ENCODE data around the gene LILRB3.
"Not testable (repeated sequence)": the region's sequence is repeated elsewhere in the genome, so short reads cannot be mapped to it uniquely, and the experiment has no call there.

The LILRB3 gene

DNA sequence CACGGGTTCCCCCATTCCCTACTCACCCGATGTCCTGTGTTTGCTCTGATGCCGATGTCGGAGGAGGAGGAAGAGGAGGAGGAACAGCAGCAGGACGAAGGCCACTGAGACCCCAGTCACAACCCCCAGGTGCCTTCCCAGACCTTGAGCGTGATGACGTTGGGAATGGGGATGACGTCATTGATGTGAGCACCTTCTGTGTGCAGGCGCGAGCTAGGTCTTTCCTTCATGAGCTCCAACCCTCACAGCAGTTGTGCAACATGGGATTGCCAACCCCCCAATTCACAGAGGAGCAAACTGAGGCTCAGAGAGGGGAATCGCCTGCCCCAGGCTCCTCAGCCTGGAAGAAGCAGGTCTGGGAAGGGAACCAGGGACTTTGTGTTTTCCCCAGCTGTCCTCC, 30.0 kb upstream of the LILRB3 start:
- no peak overlapping the region for H3K4me3 ChIP-seq (ENCODE audit: low read length)
- TF ChIP-seq ZNF274 (IDR thresholded peaks at IDR 0.05; ENCODE audit: low read depth, low read length) = no peak

DNA sequence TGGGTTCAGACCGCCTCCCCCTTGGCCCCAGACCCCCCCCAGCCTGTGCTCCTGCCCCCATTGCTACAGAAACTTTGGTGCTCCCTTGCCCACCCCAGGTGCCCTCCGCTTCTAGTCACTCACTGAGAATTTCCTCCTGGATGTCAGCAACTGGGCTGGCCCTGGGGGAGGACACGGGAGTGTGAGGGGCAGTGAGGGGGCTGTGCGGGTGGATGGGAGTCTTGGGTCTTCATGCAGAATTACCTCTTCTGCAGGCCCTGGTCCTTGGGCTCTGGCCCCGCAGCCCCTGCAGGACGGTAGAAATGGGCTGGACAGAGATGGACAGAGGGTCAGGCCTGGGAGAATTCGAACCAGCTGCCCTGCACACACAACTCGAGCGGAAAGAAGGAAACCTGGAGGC, 29.4 kb upstream of the LILRB3 start:
- H3K4me3 ChIP-seq (ENCODE audit: low read length) = no peak overlapping the region
- TF ChIP-seq ZNF274 (IDR thresholded peaks at IDR 0.05; ENCODE audit: low read depth, low read length) = no peak

- H3K4me3 ChIP-seq (ENCODE audit: low read length) = no peak overlapping the region
- no peak for TF ChIP-seq ZNF274 (IDR thresholded peaks at IDR 0.05; ENCODE audit: low read depth, low read length)
Observed at GRCh38 chr19:54248016-54248601, 25.3 kb upstream of the LILRB3 start.

DNA sequence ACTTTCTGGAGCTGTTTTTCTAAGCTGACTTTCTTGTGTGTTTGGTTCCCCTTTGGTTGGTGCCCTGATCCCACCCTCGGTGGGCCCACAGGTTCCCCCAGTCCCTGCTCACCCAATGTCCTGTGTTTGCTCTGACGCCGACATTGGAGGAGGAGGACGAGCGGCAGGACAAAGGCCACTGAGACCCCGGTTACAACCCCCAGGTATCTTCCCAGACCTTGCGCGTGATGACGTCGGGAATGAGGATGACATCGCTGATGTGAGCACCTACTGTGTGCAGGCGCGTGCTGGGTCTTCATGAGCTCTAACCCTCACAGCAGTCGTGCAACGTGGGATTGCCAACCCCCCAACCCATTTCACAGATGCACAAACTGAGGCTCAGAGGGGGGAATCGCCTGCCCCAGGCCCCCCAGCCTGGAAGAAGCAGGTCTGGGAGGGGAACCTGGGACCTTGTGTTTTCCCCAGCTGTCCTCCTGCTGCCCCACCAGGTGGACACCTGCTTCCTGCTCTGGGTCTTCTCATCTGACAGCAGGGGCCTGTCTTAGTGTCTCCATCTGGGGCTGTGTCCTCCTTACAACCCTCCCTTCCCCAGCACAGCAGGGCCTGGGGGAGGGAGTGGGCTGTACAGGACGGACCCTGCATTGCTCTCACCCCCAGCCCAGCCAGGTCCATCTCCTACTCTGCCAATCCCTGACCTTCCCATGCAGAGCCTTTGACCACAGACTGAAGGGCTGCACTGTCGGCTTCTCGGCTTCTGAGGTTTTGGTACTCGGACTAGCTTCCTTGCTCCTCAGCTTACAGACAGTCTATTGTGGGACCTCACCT, 24.5 kb upstream of the LILRB3 start:
- no peak for TF ChIP-seq ZNF274 (IDR thresholded peaks at IDR 0.05; ENCODE audit: low read depth, low read length)
- no peak overlapping the region for H3K4me3 ChIP-seq (ENCODE audit: low read length)

DNA sequence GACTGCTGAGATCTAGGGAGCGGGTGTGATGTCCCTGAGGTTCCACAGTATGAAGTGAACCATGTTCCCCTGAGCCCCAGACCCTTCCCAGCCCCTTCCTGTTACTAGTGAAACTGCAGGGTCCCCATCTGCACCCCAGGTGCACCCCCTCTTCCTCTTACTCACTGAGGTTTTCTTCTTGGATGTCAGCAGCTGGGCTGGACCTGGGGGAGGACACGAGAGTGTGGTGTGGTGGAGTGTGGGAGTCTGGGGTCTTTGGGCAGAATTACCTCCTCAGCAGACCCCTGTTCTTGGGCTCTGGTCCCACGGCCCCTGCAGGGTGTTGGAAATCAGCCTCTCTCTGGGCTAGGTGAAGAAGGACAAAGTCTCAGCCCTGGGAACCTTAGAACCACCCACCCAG, 23.1 kb upstream of the LILRB3 start:
- TF ChIP-seq ZNF274 (IDR thresholded peaks at IDR 0.05; ENCODE audit: low read depth, low read length) = no peak
- no peak overlapping the region for H3K4me3 ChIP-seq (ENCODE audit: low read length)

DNA sequence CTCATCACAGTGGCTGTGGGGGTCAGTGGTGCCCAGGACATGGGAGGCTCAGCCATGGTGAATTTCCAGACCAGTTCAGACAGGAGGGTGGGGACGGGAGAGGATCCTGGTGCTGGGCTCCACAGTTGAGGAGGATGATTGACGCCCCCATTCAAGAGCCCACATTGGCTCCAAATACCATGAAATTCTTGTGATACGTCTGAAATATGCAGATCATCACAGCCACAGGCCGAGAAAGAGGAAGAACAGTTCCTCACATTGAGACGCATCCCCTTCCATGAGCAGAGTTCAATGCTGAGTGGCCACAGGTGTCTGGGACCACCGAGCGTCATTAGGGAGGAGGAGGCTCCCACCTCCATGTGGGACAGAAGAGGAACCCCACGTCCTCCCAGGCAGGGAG, 21.0 kb upstream of the LILRB3 start:
- not testable (repeated sequence) for H3K4me3 ChIP-seq (ENCODE audit: low read length)

DNA sequence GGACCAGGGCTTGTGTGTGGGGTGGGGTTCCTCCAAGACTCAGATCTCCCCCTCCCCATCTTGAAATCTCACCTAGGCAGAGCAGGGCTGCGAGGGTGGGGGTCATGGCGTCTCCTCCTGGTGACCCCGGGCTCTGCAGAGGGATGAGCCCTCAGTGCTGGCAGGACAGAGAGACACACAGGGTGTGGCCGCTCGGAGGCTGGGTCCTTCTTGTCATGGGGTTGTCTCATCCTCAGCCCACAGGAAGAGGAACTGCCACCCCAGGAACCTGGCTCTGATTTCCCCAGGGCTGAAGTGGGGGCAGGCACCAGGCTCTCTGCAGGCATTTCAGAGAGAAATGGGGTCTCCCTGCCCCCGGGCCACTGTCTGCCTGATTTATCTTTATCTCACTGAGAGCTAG, 19.8 kb upstream of the LILRB3 start, which contains the start of gene LILRA6:
Gene LILRA6 (minus strand): TSS at position 145 of the 400 bp plus-strand sequence.
- H3K4me3 ChIP-seq (ENCODE audit: low read length) = not testable (repeated sequence)

DNA sequence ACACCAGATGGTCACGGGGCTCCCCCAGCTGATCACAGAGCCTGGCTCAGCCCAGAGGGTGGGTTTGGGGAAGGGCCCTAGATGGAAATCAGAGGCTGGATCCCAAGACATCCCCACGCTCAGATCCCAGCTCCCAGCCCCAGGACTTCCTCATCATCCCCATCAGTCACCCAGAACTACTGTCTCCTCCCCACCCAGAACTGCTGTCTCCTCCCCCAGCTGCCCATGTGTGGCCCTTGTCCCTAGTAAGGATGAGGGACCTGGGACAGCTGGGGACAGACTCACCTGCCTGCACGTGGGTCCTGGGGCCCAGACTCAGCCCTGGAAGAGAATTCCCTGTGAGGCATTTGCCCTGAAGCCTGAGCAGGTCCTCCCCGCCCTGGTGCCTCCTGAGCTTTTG, 19.4 kb upstream of the LILRB3 start:
- not testable (repeated sequence) for H3K4me3 ChIP-seq (ENCODE audit: low read length)

GRCh38 chr19:54240372-54241336, 17.8 kb upstream of the LILRB3 start:
- not testable (repeated sequence) for H3K4me3 ChIP-seq (ENCODE audit: low read length)

DNA sequence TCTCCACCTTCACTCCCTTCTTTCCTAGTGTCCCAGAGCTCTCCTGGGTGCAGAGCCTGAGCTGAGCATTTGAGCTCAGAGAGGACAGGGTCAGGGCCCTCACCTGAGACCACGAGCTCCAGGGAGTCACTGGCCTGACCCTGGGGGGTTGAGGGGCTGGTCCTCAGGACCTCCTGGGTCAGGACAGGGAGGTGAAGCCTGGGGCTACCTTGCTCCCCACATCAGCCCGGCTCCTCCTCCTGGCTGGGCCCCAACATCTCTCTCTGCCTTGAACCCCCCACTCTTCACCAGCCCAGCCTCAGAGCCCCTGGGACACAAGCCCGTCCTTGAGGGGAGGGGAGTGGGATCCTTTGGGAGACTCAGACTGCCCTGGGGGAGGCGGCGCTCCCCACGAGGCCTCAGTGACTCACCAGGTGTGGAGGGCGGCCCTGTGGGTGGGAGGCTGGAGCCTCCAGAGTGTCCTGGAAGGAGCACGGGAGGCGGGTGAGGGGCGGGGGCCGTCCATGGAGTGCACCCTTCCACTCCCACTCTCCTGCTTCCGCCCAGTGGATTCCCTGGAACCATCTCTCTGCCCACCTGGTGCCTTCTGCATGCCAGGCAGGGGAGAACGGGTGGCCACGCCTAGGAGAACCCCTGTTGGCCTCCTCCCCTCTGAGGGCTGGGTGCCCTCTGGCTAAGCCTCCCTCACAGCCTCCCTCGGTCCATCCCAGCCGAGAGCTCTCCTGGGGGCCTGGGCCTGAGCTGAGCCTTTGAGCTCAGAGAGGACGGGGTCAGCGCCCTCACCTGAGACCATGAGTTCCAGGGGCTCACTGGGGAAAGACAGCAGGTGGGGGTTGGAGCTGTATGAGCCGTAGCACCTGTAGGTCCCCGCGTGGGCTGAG, 16.9 kb upstream of the LILRB3 start:
- not testable (repeated sequence) for H3K4me3 ChIP-seq (ENCODE audit: low read length)

GRCh38 chr19:54233941-54234340, 11.1 kb upstream of the LILRB3 start:
- no peak overlapping the region for H3K4me3 ChIP-seq (ENCODE audit: low read length)
- TF ChIP-seq ZNF274 (IDR thresholded peaks at IDR 0.05; ENCODE audit: low read depth, low read length) = no peak

GRCh38 chr19:54231077-54231931, 8.5 kb upstream of the LILRB3 start:
- no peak for TF ChIP-seq ZNF274 (IDR thresholded peaks at IDR 0.05; ENCODE audit: low read depth, low read length)
- no peak overlapping the region for H3K4me3 ChIP-seq (ENCODE audit: low read length)

DNA sequence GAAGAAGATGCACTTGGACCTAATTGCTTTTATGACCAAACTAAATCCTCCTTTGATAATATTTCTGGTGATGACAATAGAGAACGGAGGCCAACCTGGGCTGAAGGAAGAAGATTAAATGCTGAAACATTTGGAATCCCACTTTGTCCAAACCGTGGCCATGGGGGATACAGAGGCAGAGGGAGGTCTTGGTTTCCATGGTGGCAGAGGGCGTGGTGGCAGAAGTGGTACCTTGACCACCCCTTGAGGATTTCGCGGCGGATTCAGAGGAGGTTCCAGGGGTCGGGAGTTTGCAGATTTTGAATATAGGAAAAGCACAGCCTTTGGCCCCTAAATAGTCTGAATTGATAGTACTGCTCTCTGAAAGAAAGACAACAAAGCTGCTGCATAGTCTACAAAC, 7.2 kb upstream of the LILRB3 start:
- TF ChIP-seq ZNF274 (IDR thresholded peaks at IDR 0.05; ENCODE audit: low read depth, low read length) = no peak
- no peak overlapping the region for H3K4me3 ChIP-seq (ENCODE audit: low read length)

Data from GM08714 (cell line).